Breast epithelium (tissue), 3 donors: Measurements from ENCODE around the gene UBE2O.

Experiments used
- CTCF ChIP-seq, 3 donors: fragments of 450-650 bp; IDR thresholded peaks; one replicate each; pipeline ENCODE4 v1.5.1; 2016 to 2017; ENCODE audit warnings: antibody characterized with exemption in 3 of 3, mild to moderate bottlenecking in 3 of 3, moderate library complexity in 3 of 3
- POLR2A ChIP-seq: fragments of 450-650 bp; IDR thresholded peaks from one replicate; pipeline ENCODE4 v1.6.1; 2016; ENCODE audit warnings: antibody characterized with exemption, mild to moderate bottlenecking, moderate library complexity
- POLR2AphosphoS5 ChIP-seq, 3 donors: sonication (generic); formaldehyde crosslinking; IDR thresholded peaks; one replicate each; pipeline ENCODE4 v1.6.1; 2017; ENCODE audit warnings: antibody characterized with exemption in 3 of 3

DNA sequence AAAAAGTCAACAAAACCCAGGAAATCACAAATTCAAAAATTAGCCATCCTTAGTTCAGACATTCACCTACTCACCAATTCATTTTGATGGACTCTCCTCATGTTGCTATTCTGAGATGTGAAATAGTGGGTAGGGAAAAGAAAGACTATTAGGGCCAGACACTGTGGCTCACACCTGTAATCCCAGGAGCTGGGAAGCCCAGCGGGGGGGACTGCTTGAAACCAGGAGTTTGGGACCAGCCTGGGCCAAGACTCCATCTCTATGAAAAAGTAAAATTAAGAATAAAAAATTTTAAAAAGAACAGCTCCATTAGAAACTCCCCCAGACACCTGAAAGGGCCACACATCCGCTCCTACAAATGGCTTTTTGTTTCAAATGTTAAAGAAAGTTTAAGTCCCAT lies 21.4 kb downstream of the UBE2O start:
- TF ChIP-seq CTCF (IDR thresholded peaks at IDR 0.05) (no peak), POLR2AphosphoS5 (IDR thresholded peaks at IDR 0.05) (no peak), POLR2A (no peak)
